HFFc6 (cell line): Measurements from ENCODE around the gene NHSL1. TPM values are rescaled to one million over a fixed set of nuclear protein-coding genes. Genes with fewer than 3 reads are reported as not detected.

ENCODE experiments used
- DNase-seq: peaks from one replicate; pipeline ENCODE4 v3.0.0-alpha.2; 2018
- H3K27ac Mint-ChIP-seq: 2 replicates; pipeline ENCODE4 v1.8.0; 2020; ENCODE audit warnings: mild to moderate bottlenecking, mixed read lengths
- H3K27me3 Mint-ChIP-seq: 2 replicates; pipeline ENCODE4 v1.8.0; 2021; ENCODE audit warnings: mild to moderate bottlenecking, moderate library complexity, mixed read lengths; ENCODE audit not compliant: insufficient read depth
- H3K36me3 Mint-ChIP-seq: 2 replicates; pipeline ENCODE4 v1.8.0; 2021; ENCODE audit warnings: low read depth, mixed read lengths
- H3K4me1 Mint-ChIP-seq: 2 replicates; pipeline ENCODE4 v1.8.0; 2020; ENCODE audit warnings: low read depth, mixed read lengths
- H3K4me3 Mint-ChIP-seq: 2 replicates; pipeline ENCODE4 v1.8.0; 2020; ENCODE audit warnings: mild to moderate bottlenecking, moderate library complexity, mixed read lengths
- H3K9me3 Mint-ChIP-seq: 2 replicates; pipeline ENCODE4 v1.8.0; 2020; ENCODE audit warnings: mild to moderate bottlenecking, mixed read lengths
- CTCF ChIP-seq: fragments of 200-600 bp; sonication (generic); IDR thresholded peaks from 2 replicates; pipeline ENCODE4 v1.5.0; 2021; ENCODE audit warnings: antibody characterized with exemption, mild to moderate bottlenecking
- total RNA-seq, 6 experiments: library from RNA; stranded (reverse); fragmentation: NEBNext Ultra II Directional; extraction: Animal tissue kit (Norgen Biotek cat#: 25700); gene quantifications; 2 replicates in 1 of 6; 3 replicates in 5 of 6; pipeline ENCODE4 v1.2.3, GENCODE V29; 2021

Gene NHSL1
- total RNA-seq, 6 experiments from 2014 or later = 4.4 to 12.3 (median 10.1) TPM

GRCh38 chr6:138440296-138440695 is 59.0 kb downstream of the NHSL1 start:
- H3K4me1 Mint-ChIP-seq = no peaks in the 10 kb centered on the region
- H3K9me3 Mint-ChIP-seq = no peaks in the 10 kb centered on the region
- DNase-seq = no peak
- H3K27ac Mint-ChIP-seq = no peak overlapping the region
- no peaks in the 10 kb centered on the region for H3K27me3 Mint-ChIP-seq
- TF ChIP-seq CTCF = no peak
- H3K4me3 Mint-ChIP-seq = no peak overlapping the region
- no peaks in the 10 kb centered on the region for H3K36me3 Mint-ChIP-seq

GRCh38 chr6:138439546-138439945 is 59.7 kb downstream of the NHSL1 start:
- no peak for DNase-seq
- Mint-ChIP-seq H3K9me3 (no peaks in the 10 kb centered on the region), H3K4me1 (no peaks in the 10 kb centered on the region), H3K27ac (no peak overlapping the region), H3K4me3 (no peak overlapping the region), H3K27me3 (no peaks in the 10 kb centered on the region), H3K36me3 (no peaks in the 10 kb centered on the region)
- no peak for TF ChIP-seq CTCF

DNA sequence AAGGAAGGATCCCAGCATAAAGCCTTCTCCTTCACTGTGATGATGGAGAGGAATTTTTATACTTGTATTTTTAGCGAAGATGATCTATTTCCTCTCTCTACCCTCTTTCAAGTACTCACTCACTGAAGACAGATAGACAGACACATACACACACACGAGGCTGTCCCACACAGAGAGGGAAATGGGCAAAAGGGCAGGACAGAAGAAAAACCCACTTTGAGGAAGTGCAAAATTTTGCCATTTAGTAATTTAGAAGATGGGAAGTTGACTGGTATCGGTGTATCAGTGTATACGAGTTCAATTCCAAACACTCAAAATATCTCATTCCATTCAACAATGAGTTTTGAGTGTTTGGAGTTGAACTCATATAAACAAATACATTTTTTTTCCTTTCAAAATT is 64.4 kb downstream of the NHSL1 start:
- no peak overlapping the region for H3K4me3 Mint-ChIP-seq
- DNase-seq = no peak
- no peaks in the 10 kb centered on the region for H3K36me3 Mint-ChIP-seq
- H3K27me3 Mint-ChIP-seq = no peaks in the 10 kb centered on the region; the same call in 1 of the 2 replicates
- no peaks in the 10 kb centered on the region for H3K9me3 Mint-ChIP-seq
- no peaks in the 10 kb centered on the region for H3K4me1 Mint-ChIP-seq
- TF ChIP-seq CTCF = no peak
- H3K27ac Mint-ChIP-seq = no peak overlapping the region

DNA sequence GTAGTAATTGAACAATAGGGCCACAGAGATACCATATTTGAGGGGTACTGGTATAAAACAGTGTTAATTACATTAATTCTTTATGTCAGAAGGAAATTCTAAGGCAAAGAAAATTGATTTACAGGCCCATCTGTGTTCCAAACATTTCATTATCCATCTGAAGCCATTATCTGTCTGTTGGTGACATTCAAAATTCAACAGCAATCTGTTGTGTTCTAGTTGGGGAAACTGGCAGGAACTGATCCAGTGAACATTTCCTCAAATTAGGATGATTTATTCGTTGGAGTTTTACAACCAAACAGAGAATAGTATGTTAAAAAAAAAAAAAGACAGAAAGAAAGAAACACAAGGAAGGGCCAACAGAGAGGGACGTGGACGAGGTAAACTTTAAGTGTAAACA is 65.2 kb downstream of the NHSL1 start:
- Mint-ChIP-seq H3K9me3 (no peaks in the 10 kb centered on the region), H3K36me3 (no peaks in the 10 kb centered on the region), H3K4me1 (peaks cover 4% of the 10 kb centered on the region; the same call in 1 of the 2 replicates), H3K4me3 (no peak overlapping the region), H3K27me3 (no peaks in the 10 kb centered on the region; the same call in 1 of the 2 replicates), H3K27ac (no peak overlapping the region)
- no peak for TF ChIP-seq CTCF
- DNase-seq = no peak

DNA sequence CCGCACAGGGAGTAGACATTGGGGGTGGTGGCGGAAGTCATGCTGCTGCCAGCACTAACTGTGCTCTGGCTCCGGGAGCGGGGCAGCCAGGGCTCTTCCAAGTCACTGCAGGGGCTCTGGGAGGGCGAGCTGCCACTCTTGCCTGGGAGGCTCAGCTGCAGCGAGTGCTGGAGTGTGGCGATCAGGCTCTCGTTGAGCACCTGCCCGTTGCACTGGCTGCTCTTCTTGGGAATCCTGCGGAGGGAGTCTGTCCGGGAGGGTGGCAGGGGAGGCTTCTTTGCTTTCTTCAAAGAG is 67.3 kb downstream of the NHSL1 start:
- H3K27ac Mint-ChIP-seq = no peak overlapping the region
- TF ChIP-seq CTCF = no peak
- no peaks in the 10 kb centered on the region for H3K9me3 Mint-ChIP-seq
- H3K4me3 Mint-ChIP-seq = no peak overlapping the region
- H3K27me3 Mint-ChIP-seq = no peaks in the 10 kb centered on the region; the same call in 1 of the 2 replicates
- H3K36me3 Mint-ChIP-seq = no peaks in the 10 kb centered on the region
- peaks cover 4% of the 10 kb centered on the region; the same call in 1 of the 2 replicates for H3K4me1 Mint-ChIP-seq
- no peak for DNase-seq
